ENCODE data around the gene ESF1.

DNA sequence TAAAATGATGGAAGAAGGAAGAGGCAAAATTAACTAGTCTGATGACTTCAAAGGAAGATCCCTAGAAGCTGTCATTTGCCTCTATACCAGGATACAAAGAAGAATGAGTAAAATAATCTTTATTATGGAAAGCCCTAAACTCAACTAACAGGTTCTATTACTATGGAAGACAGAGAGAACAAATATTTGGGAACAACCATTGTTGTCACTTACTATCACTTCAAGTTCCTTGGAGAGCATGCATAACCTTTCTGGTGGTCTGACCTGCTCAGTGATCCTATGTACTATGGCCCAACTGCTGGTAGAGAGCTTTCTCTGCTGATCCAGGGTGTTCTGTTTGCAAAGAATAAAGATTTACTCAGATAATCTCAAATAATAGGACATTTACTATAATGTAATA lies 83.2 kb downstream of the ESF1 start:
- TF ChIP-seq ZNF3 (CRISPR knock-in tag; IDR thresholded peaks at IDR 0.05) (no peak), SMARCA5 (IDR thresholded peaks at IDR 0.05) (no peak), MTA1 (IDR thresholded peaks at IDR 0.05; ENCODE audit: borderline replicate concordance) (no peak), ZNF124 (CRISPR knock-in tag; IDR thresholded peaks at IDR 0.05) (no peak)

Measured in K562 (cell line).